ENCODE results near the gene QSOX2. TPM values are rescaled to one million over a fixed set of nuclear protein-coding genes. Genes with fewer than 3 reads are reported as not detected.

The QSOX2 gene
- 21.1 to 30.5 TPM (median 28.8 TPM) in 5 replicates for total RNA-seq (2022; extraction: Qiagen RNA extraction; ENCODE audit: low read depth)

DNA sequence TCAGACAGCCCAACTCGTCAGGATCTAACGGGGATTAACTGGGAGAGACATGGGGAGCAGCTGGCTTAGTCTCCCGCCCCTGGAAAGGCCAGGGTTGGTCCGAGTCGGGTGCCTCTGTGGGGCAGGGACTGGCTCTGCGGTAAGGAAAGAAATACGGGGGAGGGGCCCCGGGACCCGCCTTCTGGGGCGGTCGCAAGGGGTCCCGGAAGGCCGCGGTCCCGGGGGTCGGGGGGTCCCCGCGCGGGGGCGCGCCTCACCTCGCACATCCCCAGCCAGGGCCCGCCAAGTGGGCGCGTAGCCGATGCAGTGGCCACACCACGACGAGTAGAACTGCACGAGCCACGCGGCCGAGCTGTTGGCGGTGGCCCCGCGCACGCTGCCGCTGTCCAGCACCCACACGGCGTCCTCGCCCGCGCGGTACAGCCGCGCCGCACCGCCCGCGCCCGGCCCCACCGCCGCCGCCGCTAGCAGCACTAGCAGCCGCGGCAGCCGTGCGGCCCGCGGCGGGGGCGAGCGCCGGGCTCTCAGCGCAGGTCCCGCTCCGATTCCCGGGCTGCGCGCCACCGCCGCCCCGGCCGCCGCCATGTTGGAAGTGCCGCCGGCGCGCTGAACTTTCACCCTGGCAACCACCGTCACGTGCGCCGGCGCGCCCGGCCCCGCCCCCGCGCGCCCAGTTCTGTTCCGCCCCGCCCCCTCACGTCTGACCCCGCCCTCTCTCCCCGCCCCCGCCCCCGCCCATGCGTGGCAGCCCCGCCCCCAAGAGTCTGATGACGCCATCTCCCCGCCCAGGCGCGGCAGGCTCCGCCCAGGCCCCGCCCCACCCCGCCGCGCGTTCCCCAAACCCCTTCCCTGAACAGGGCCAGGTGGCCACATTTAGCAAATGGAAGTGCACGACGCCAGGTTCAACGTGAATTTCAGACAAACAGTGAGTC, at the start of gene QSOX2:
Gene QSOX2, minus strand, starts transcription at position 594 of the 932 bp plus-strand sequence. Its CDS starts 9 bp downstream, at position 585.

GRCh38 chr9:136204838-136205706, 40.5 kb downstream of the QSOX2 start, which contains the start of gene LHX3:
LHX3 (minus strand) TSS chr9:136205128; CDS start chr9:136205012, 116 bp downstream.

Other genes with a start within 250 kb of the QSOX2 start
- gene NACC2, start 150.5 kb downstream of the QSOX2 start, total RNA-seq (2022; extraction: Qiagen RNA extraction; ENCODE audit: low read depth), result 19.5 to 39.4 TPM (median 34.6 TPM) in 5 replicates
- gene TMEM250, start 126.9 kb downstream of the QSOX2 start, total RNA-seq (2022; extraction: Qiagen RNA extraction; ENCODE audit: low read depth), result 25.6 to 53.9 TPM (median 48.8 TPM) in 5 replicates
- gene LHX3, start 40.7 kb downstream of the QSOX2 start, total RNA-seq (2022; extraction: Qiagen RNA extraction; ENCODE audit: low read depth), result 0.09 to 0.14 TPM (median 0.12 TPM) in 4 of 5 replicates, not detected in the other
- gene CCDC187, start 58.3 kb upstream of the QSOX2 start, total RNA-seq (2022; extraction: Qiagen RNA extraction; ENCODE audit: low read depth), result 0.04 TPM in 1 of 5 replicates, not detected in the others
- 6.8 to 16.6 TPM (median 12.6 TPM) in 5 replicates for gene GPSM1, start 81.7 kb upstream of the QSOX2 start, total RNA-seq (2022; extraction: Qiagen RNA extraction; ENCODE audit: low read depth)
- 18.5 to 42.0 TPM (median 40.8 TPM) in 5 replicates for gene DNLZ, start 117.9 kb upstream of the QSOX2 start, total RNA-seq (2022; extraction: Qiagen RNA extraction; ENCODE audit: low read depth)
- gene CARD9, start 127.9 kb upstream of the QSOX2 start, total RNA-seq (2022; extraction: Qiagen RNA extraction; ENCODE audit: low read depth), result 0.85 to 2.3 TPM (median 1.0 TPM) in 5 replicates
- 8.1 to 14.7 TPM (median 12.2 TPM) in 5 replicates for gene SNAPC4, start 154.4 kb upstream of the QSOX2 start, total RNA-seq (2022; extraction: Qiagen RNA extraction; ENCODE audit: low read depth)
- gene ENTR1, start 164.8 kb upstream of the QSOX2 start, total RNA-seq (2022; extraction: Qiagen RNA extraction; ENCODE audit: low read depth), result 64.7 to 79.8 TPM (median 73.9 TPM) in 5 replicates
- 73.4 to 84.0 TPM (median 76.4 TPM) in 5 replicates for gene PMPCA, start 164.8 kb upstream of the QSOX2 start, total RNA-seq (2022; extraction: Qiagen RNA extraction; ENCODE audit: low read depth)
- gene INPP5E, start 194.0 kb upstream of the QSOX2 start, total RNA-seq (2022; extraction: Qiagen RNA extraction; ENCODE audit: low read depth), result 10.6 to 24.3 TPM (median 22.4 TPM) in 5 replicates
- 43.4 to 63.1 TPM (median 61.3 TPM) in 5 replicates for gene SEC16A, start 237.2 kb upstream of the QSOX2 start, total RNA-seq (2022; extraction: Qiagen RNA extraction; ENCODE audit: low read depth)

Measured in A549 treated with ZK216348 at 1 μM for 4 hours (cell line).